Liver (tissue), 9 donors: Measurements from ENCODE around the gene IFT80. TPM values are rescaled to one million over a fixed set of nuclear protein-coding genes. Genes with fewer than 3 reads are reported as not detected.

ENCODE experiments used
- DNase-seq: peaks from one replicate; pipeline ENCODE4 v3.0.0-alpha.2; 2017; ENCODE audit warnings: low spot score
- H3K27ac ChIP-seq, 2 donors: one replicate each; pipeline ENCODE4 v1.7.0; 2013; ENCODE audit warnings: inconsistent platforms in 2 of 2, low read length in 2 of 2, control low read depth in 1 of 2, low read depth in 1 of 2, mild to moderate bottlenecking in 1 of 2
- H3K27me3 ChIP-seq, 4 donors: one replicate each; pipeline versions ENCODE4 v1.6.1 to v1.7.0; 2013; ENCODE audit warnings: low read length in 3 of 4, inconsistent platforms in 1 of 4, mild to moderate bottlenecking in 1 of 4, moderate library complexity in 1 of 4; ENCODE audit not compliant: control insufficient read depth in 4 of 4, insufficient read depth in 4 of 4
- H3K36me3 ChIP-seq, 4 donors: one replicate each; pipeline versions ENCODE4 v1.6.1 to v1.7.0; 2013; ENCODE audit warnings: low read length in 3 of 4, mild to moderate bottlenecking in 3 of 4, low read depth in 1 of 4, moderate library complexity in 1 of 4; ENCODE audit not compliant: control insufficient read depth in 4 of 4, insufficient read depth in 3 of 4
- H3K4me1 ChIP-seq, 4 donors: one replicate each; pipeline versions ENCODE4 v1.6.1 to v1.7.0; 2013; ENCODE audit warnings: low read length in 3 of 4, mild to moderate bottlenecking in 3 of 4, moderate library complexity in 1 of 4; ENCODE audit not compliant: control insufficient read depth in 4 of 4, insufficient read depth in 4 of 4
- H3K4me3 ChIP-seq, 3 donors: one replicate each; pipeline versions ENCODE4 v1.6.1 to v1.7.0; 2013; ENCODE audit warnings: low read length in 3 of 3, control low read depth in 1 of 3, low read depth in 1 of 3, mild to moderate bottlenecking in 1 of 3
- H3K9ac ChIP-seq, 2 donors: one replicate each; pipeline ENCODE4 v1.7.0; 2013; ENCODE audit warnings: low read length in 2 of 2, mild to moderate bottlenecking in 2 of 2, moderate library complexity in 2 of 2, control low read depth in 1 of 2, low read depth in 1 of 2
- H3K9me3 ChIP-seq, 4 donors: one replicate each; pipeline versions ENCODE4 v1.6.1 to v1.7.0; 2013; ENCODE audit warnings: low read length in 3 of 4; ENCODE audit not compliant: control insufficient read depth in 4 of 4
- ATF3 ChIP-seq: IDR thresholded peaks from 2 replicates; pipeline ENCODE4 v1.6.1; 2016; ENCODE audit warnings: antibody characterized with exemption
- CTCF ChIP-seq: fragments of 150-350 bp; IDR thresholded peaks from 2 replicates; pipeline ENCODE4 v1.5.1; 2017; ENCODE audit warnings: improper control_type of control experiment, low read depth, low read length; ENCODE audit not compliant: missing input control
- EGR1 ChIP-seq, 2 donors: IDR thresholded peaks; 2 replicates each; pipeline ENCODE4 v1.6.1; 2016 to 2018; ENCODE audit warnings: antibody characterized with exemption in 2 of 2, low read depth in 2 of 2
- FOXA1 ChIP-seq: IDR thresholded peaks from 2 replicates; pipeline ENCODE4 v1.6.1; 2016; ENCODE audit warnings: antibody characterized with exemption
- FOXA2 ChIP-seq: IDR thresholded peaks from 2 replicates; pipeline ENCODE4 v1.6.1; 2016; ENCODE audit warnings: antibody characterized with exemption
- GABPA ChIP-seq, 2 donors: IDR thresholded peaks in 1 of 2; conservative IDR thresholded peaks in 1 of 2; 2 replicates each; pipeline ENCODE4 v1.6.1; 2016; ENCODE audit warnings: antibody characterized with exemption in 2 of 2, mild to moderate bottlenecking in 1 of 2, moderate library complexity in 1 of 2
- HNF4A ChIP-seq, 2 donors: conservative IDR thresholded peaks; 2 replicates each; pipeline ENCODE4 v1.6.1; 2016; ENCODE audit warnings: antibody characterized with exemption in 2 of 2, mild to moderate bottlenecking in 2 of 2
- JUND ChIP-seq, 2 donors: IDR thresholded peaks; 2 replicates each; pipeline ENCODE4 v1.6.1; 2016; ENCODE audit warnings: antibody characterized with exemption in 2 of 2
- MAX ChIP-seq: IDR thresholded peaks from 2 replicates; pipeline ENCODE4 v1.6.1; 2016; ENCODE audit warnings: antibody characterized with exemption
- NR2F2 ChIP-seq: IDR thresholded peaks from 2 replicates; pipeline ENCODE4 v1.6.1; 2016; ENCODE audit warnings: antibody characterized with exemption
- RAD21 ChIP-seq, 2 donors: IDR thresholded peaks; 2 replicates each; pipeline ENCODE4 v1.6.1; 2016; ENCODE audit warnings: antibody characterized with exemption in 2 of 2, mild to moderate bottlenecking in 2 of 2
- REST ChIP-seq: IDR thresholded peaks from 2 replicates; pipeline ENCODE4 v1.6.1; 2016; ENCODE audit warnings: antibody characterized with exemption, mild to moderate bottlenecking
- RXRA ChIP-seq, 2 donors: IDR thresholded peaks; 2 replicates each; pipeline ENCODE4 v1.6.1; 2017 to 2018; ENCODE audit warnings: antibody characterized with exemption in 2 of 2, mild to moderate bottlenecking in 1 of 2
- SP1 ChIP-seq: IDR thresholded peaks from 2 replicates; pipeline ENCODE4 v1.6.1; 2018; ENCODE audit warnings: antibody characterized with exemption, mild to moderate bottlenecking
- YY1 ChIP-seq: IDR thresholded peaks from 2 replicates; pipeline ENCODE4 v1.6.1; 2016; ENCODE audit warnings: antibody characterized with exemption, mild to moderate bottlenecking
- WGBS: extraction: QIAGEN DNeasy Blood & Tissue Kit; methylation state at CpG from one replicate; pipeline ENCODE4 v1.1.7; 2013; 5-methylcytosine and 5-hydroxymethylcytosine counted together
- polyA plus RNA-seq, 2 donors: library from polyadenylated mRNA; stranded (reverse) in 1 of 2; unstranded in 1 of 2; fragments of 200-250 nt in 1 of 2; fragments of >200 nt in 1 of 2; fragmentation: Nextera tagmentation in 1 of 2; extraction: Ambion mirVana in 1 of 2; gene quantifications; one replicate each; pipeline versions ENCODE4 v1.2.1 to v1.2.3, GENCODE V29; 2013 to 2015
- total RNA-seq, 2 donors: library from RNA; depleted of rRNA; stranded (reverse); fragments of >200 nt; gene quantifications; one replicate each; pipeline ENCODE4 v1.2.3, GENCODE V29; 2014
- donor health status: healthy.
- donor health status: healthy.
- donor health status: healthy.
- donor health status: healthy.
- donor health status: healthy.

The IFT80 gene
- total and polyA plus RNA-seq, 4 donors = 3.5 to 15.7 (median 8.3) TPM

- TF ChIP-seq CTCF (no peak), NR2F2 (no peak), ATF3 (no peak), SP1 (no peak)
Measured at GRCh38 chr3:160427832-160428424, 28.9 kb upstream of the IFT80 start (continued).

- no peak for DNase-seq
- TF ChIP-seq EGR1 (IDR thresholded peaks at IDR 0.05; ENCODE audit: low read depth in 2 of 2) (no peak), RXRA (IDR thresholded peaks at IDR 0.05) (no peak), HNF4A (conservative IDR thresholded peaks at IDR 0.05) (no peak), ATF3 (no peak), MAX (no peak), YY1 (no peak), RAD21 (IDR thresholded peaks at IDR 0.05) (no peak), SP1 (no peak)
- no peak overlapping the region for H3K4me3 ChIP-seq
- no peaks in the 10 kb centered on the region for H3K4me1 ChIP-seq
- 50% methylated on average over 3 of the region's 3 CpGs for WGBS
- no peak overlapping the region for H3K27ac ChIP-seq
- no peaks in the 10 kb centered on the region for H3K9me3 ChIP-seq
- no peaks in the 10 kb centered on the region for H3K27me3 ChIP-seq
- H3K36me3 ChIP-seq = peaks cover 2 to 10% (median 9%) of the 10 kb centered on the region in 4 donors
- no peak overlapping the region for H3K9ac ChIP-seq
Measured at GRCh38 chr3:160417311-160417710, 18.3 kb upstream of the IFT80 start.

GRCh38 chr3:160413613-160414248 is 14.7 kb upstream of the IFT80 start:
- DNase-seq = peak; percentile 75
- no peak overlapping the region for H3K27ac ChIP-seq
- H3K4me1 ChIP-seq = no peaks in the 10 kb centered on the region
- 42% methylated on average over 3 of the region's 3 CpGs for WGBS
- H3K4me3 ChIP-seq = no peak overlapping the region
- TF ChIP-seq FOXA1 (no peak), RAD21 (IDR thresholded peaks at IDR 0.05) (peak; percentile 94 to 95), FOXA2 (peak; percentile 28), GABPA (IDR thresholded peaks at IDR 0.05 in 1 of 2, conservative IDR thresholded peaks at IDR 0.05 in 1 of 2) (no peak), MAX (no peak), JUND (IDR thresholded peaks at IDR 0.05) (no peak), CTCF (peak; percentile 81), SP1 (no peak), REST (no peak), EGR1 (IDR thresholded peaks at IDR 0.05; ENCODE audit: low read depth in 2 of 2) (no peak), HNF4A (conservative IDR thresholded peaks at IDR 0.05) (no peak)
- H3K36me3 ChIP-seq = peaks cover 0 to 10% (median 7%) of the 10 kb centered on the region in 4 donors
- no peaks in the 10 kb centered on the region for H3K27me3 ChIP-seq
- H3K9ac ChIP-seq = no peak overlapping the region
- H3K9me3 ChIP-seq = no peaks in the 10 kb centered on the region
